ENCODE data around the gene CYP4A22. TPM values are rescaled to one million over a fixed set of nuclear protein-coding genes. Genes with fewer than 3 reads are reported as not detected.

CYP4A22 gene
- total RNA-seq, 1 donor from 2014 or later: not detected

DNA sequence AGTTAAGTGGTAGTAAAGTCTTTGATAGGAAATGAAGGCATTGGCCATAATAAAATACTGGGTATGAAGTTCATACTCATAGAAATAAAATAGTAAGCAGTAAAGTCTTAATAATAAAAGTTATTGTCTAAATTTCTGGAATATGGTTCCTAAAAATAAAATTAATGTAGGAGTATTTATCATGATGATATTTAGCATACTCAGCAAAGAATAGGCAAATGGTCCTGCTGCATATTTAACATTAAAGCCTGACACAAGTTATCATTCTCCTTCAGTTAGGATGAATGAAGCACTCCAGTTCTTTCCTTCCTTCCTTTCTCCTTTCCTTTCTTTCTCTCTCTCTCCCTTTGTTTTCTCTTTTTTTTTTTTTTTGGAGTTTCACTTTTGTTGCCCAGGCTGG lies 27.3 kb downstream of the CYP4A22 start:
- no peaks in the 10 kb centered on the region for H3K9me3 Mint-ChIP-seq
- no peak overlapping the region for H3K27ac Mint-ChIP-seq
- no peaks in the 10 kb centered on the region for H3K36me3 Mint-ChIP-seq (ENCODE audit: low read depth)
- no peak for DNase-seq (ENCODE audit: low spot score)
- no peak overlapping the region for H3K4me3 Mint-ChIP-seq
- no peaks in the 10 kb centered on the region for H3K4me1 Mint-ChIP-seq (ENCODE audit: low read depth)
- intact Hi-C loops (cut with micrococcal nuclease): no loop called here
- H3K27me3 Mint-ChIP-seq (ENCODE audit: insufficient read depth): peaks cover 14% of the 10 kb centered on the region

DNA sequence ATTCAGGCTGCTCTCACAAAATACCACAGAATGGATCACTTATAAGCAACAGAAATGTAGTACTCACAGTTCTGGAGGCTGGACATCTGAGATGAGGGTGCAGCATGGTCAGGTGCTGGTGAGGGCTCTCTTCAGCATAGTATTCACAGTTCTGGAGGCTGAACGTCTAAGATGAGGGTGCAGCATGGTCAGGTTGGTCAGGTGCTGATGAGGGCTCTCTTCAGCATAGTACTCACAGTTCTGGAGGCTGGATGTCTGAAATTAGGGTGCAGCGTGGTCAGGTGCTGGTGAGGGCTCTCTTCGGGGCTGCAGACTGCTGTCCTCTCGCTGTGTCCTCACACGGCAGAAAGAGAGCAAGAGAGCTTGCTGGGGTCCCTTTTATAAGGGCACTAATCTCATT lies 35.5 kb downstream of the CYP4A22 start:
- DNase-seq (ENCODE audit: low spot score): no peak
- Mint-ChIP-seq H3K27me3 (ENCODE audit: insufficient read depth) (peaks cover 13% of the 10 kb centered on the region), H3K4me1 (ENCODE audit: low read depth) (no peaks in the 10 kb centered on the region), H3K9me3 (no peaks in the 10 kb centered on the region), H3K4me3 (no peak overlapping the region), H3K36me3 (ENCODE audit: low read depth) (no peaks in the 10 kb centered on the region), H3K27ac (no peak overlapping the region)
- intact Hi-C loops (cut with micrococcal nuclease): loop anchor here (5.0 kb wide), 1 partner anchor 295 kb away; no protein-coding TSS in a partner anchor

DNA sequence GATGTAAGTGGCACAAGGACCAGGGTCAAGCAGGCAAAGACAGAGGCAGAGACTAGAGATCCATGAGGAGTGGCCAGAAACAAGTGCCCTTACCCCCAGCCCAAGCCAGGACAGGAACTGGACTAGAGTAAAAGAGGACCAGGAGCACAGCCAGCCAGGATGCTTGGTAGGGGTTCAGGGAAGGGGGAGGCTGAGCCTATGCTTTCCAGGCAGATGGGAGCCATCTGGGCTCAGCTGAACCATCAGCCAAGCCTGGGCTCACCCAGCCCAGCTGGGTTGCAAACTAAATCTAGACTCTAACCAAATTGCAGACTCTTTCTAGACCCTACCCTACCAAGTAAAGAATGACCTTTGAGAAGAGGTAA lies 37.4 kb downstream of the CYP4A22 start:
- H3K9me3 Mint-ChIP-seq: no peaks in the 10 kb centered on the region
- DNase-seq (ENCODE audit: low spot score): no peak
- H3K4me3 Mint-ChIP-seq: no peak overlapping the region
- peaks cover 11% of the 10 kb centered on the region for H3K4me1 Mint-ChIP-seq (ENCODE audit: low read depth)
- no peaks in the 10 kb centered on the region for H3K36me3 Mint-ChIP-seq (ENCODE audit: low read depth)
- peaks cover 15% of the 10 kb centered on the region for H3K27me3 Mint-ChIP-seq (ENCODE audit: insufficient read depth)
- intact Hi-C loops (cut with micrococcal nuclease): loop anchor here (5.0 kb wide), 1 partner anchor 297 kb away; no protein-coding TSS in a partner anchor
- no peak overlapping the region for H3K27ac Mint-ChIP-seq

DNA sequence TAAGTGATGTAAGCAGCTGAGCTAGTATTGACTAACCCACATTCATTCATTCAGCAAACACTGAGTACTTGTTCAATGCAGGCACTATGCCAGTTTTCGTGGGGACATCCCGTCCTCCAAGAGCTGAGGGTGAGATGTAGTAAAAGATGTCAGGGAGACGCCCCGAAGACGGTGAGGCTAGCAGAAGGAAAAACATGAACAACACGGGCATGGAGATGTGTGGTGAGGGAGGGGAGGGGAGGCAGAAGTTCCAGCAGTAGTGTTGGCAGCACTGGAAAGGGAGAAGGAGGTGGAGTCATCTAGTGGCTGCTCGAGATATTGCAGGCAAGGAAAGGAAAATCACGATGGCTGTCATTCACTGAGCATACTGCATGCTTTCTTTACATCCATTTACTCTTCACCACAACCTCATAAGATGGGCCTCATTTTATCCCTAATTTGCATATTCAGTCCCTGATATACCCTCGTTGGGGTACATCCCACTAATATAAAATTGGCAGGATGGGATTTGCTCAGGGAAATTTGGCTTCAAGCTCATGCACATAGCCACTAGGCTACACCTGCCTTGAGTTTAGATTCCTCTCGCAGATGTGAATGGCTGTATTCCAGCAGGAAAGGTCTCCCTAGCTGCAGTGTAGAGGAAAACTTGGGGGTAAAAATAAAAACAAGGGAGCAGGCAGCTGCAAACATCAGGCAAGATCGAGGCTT lies 38.1 kb downstream of the CYP4A22 start:
- Mint-ChIP-seq H3K4me1 (ENCODE audit: low read depth) (peaks cover 13% of the 10 kb centered on the region), H3K36me3 (ENCODE audit: low read depth) (no peaks in the 10 kb centered on the region)

GRCh38 chr1:47178020-47178419 lies 40.8 kb downstream of the CYP4A22 start:
- H3K9me3 Mint-ChIP-seq: no peaks in the 10 kb centered on the region
- peaks cover 23% of the 10 kb centered on the region for H3K27me3 Mint-ChIP-seq (ENCODE audit: insufficient read depth)
- intact Hi-C loops (cut with micrococcal nuclease): no loop called here
- no peak overlapping the region for H3K27ac Mint-ChIP-seq
- no peak for DNase-seq (ENCODE audit: low spot score)
- peaks cover 13% of the 10 kb centered on the region for H3K4me1 Mint-ChIP-seq (ENCODE audit: low read depth)
- no peak overlapping the region for H3K4me3 Mint-ChIP-seq
- no peaks in the 10 kb centered on the region for H3K36me3 Mint-ChIP-seq (ENCODE audit: low read depth)

More for the DNA sequence above, 38.1 kb downstream of the CYP4A22 start:
- intact Hi-C loops (cut with micrococcal nuclease): no loop called here
- Mint-ChIP-seq H3K27me3 (ENCODE audit: insufficient read depth) (peaks cover 17% of the 10 kb centered on the region), H3K9me3 (no peaks in the 10 kb centered on the region), H3K4me3 (no peak overlapping the region), H3K27ac (no peak overlapping the region)
- DNase-seq (ENCODE audit: low spot score): peak; percentile 17

GRCh38 chr1:47178654-47179016 lies 41.4 kb downstream of the CYP4A22 start:
- H3K27ac Mint-ChIP-seq: no peak overlapping the region
- no peaks in the 10 kb centered on the region for H3K36me3 Mint-ChIP-seq (ENCODE audit: low read depth)
- DNase-seq (ENCODE audit: low spot score): no peak
- H3K9me3 Mint-ChIP-seq: no peaks in the 10 kb centered on the region
- intact Hi-C loops (cut with micrococcal nuclease): loop anchor here (1.0 kb wide), 3 partner anchors 84 to 258 kb away; no protein-coding TSS in a partner anchor
- peaks cover 13% of the 10 kb centered on the region for H3K4me1 Mint-ChIP-seq (ENCODE audit: low read depth)
- peaks cover 25% of the 10 kb centered on the region for H3K27me3 Mint-ChIP-seq (ENCODE audit: insufficient read depth)
- H3K4me3 Mint-ChIP-seq: peak overlapping the region; percentile 87

GRCh38 chr1:47179017-47179987 lies 42.1 kb downstream of the CYP4A22 start:
- Mint-ChIP-seq H3K27ac (peak overlapping the region; percentile 92), H3K9me3 (no peaks in the 10 kb centered on the region), H3K27me3 (ENCODE audit: insufficient read depth) (peaks cover 22% of the 10 kb centered on the region), H3K36me3 (ENCODE audit: low read depth) (no peaks in the 10 kb centered on the region), H3K4me1 (ENCODE audit: low read depth) (peaks cover 13% of the 10 kb centered on the region), H3K4me3 (peak overlapping the region; percentile 87)
- peak; percentile 74 for DNase-seq (ENCODE audit: low spot score)
- intact Hi-C loops (cut with micrococcal nuclease): loop anchor here (1.0 kb wide), 3 partner anchors 83 to 257 kb away; no protein-coding TSS in a partner anchor

DNA sequence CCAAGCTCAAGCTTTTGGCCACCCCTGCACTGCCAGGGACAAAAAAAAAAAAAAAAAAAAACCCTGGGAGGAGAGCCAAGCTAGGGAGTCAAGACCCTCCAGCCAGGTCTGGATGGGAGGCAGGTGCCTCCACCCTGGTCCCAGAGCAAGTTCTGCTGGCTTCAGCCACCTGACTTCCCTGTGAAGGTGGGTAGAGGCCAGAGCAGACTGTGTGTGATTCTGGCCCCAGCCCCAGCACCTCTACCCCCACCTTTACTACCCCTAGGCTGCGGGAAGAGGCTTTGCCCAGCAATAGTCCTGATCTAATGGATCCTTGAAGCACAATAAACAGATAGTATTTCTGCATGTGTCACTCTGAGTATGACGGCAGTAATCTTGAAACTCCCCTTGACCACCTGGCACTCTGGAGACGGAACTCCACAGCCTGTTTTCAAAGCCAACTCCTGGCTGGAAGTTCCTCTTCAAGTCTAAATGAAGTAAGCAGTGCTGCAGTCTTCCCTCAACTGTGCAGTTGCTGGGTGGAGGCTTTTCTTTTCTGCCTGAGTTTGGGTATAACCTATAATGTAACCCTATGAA lies 42.8 kb downstream of the CYP4A22 start:
- intact Hi-C loops (cut with micrococcal nuclease): loop anchor here (1.0 kb wide), 3 partner anchors 82 to 256 kb away; no protein-coding TSS in a partner anchor
- H3K4me1 Mint-ChIP-seq (ENCODE audit: low read depth): peaks cover 13% of the 10 kb centered on the region
- DNase-seq (ENCODE audit: low spot score): no peak
- H3K4me3 Mint-ChIP-seq: no peak overlapping the region
- H3K36me3 Mint-ChIP-seq (ENCODE audit: low read depth): no peaks in the 10 kb centered on the region
- H3K9me3 Mint-ChIP-seq: no peaks in the 10 kb centered on the region
- peaks cover 23% of the 10 kb centered on the region for H3K27me3 Mint-ChIP-seq (ENCODE audit: insufficient read depth)
- H3K27ac Mint-ChIP-seq: no peak overlapping the region

GRCh38 chr1:47180603-47181094 lies 43.4 kb downstream of the CYP4A22 start:
- peaks cover 13% of the 10 kb centered on the region for H3K4me1 Mint-ChIP-seq (ENCODE audit: low read depth)
- no peaks in the 10 kb centered on the region for H3K36me3 Mint-ChIP-seq (ENCODE audit: low read depth)
- H3K27ac Mint-ChIP-seq: no peak overlapping the region
- DNase-seq (ENCODE audit: low spot score): no peak
- H3K9me3 Mint-ChIP-seq: no peaks in the 10 kb centered on the region
- H3K4me3 Mint-ChIP-seq: no peak overlapping the region
- intact Hi-C loops (cut with micrococcal nuclease): no loop called here
- peaks cover 20% of the 10 kb centered on the region for H3K27me3 Mint-ChIP-seq (ENCODE audit: insufficient read depth)

GRCh38 chr1:47181095-47181954 lies 44.1 kb downstream of the CYP4A22 start:
- no peak for DNase-seq (ENCODE audit: low spot score)
- Mint-ChIP-seq H3K27me3 (ENCODE audit: insufficient read depth) (peaks cover 20% of the 10 kb centered on the region), H3K4me1 (ENCODE audit: low read depth) (peaks cover 13% of the 10 kb centered on the region), H3K27ac (no peak overlapping the region), H3K4me3 (no peak overlapping the region), H3K9me3 (no peaks in the 10 kb centered on the region), H3K36me3 (ENCODE audit: low read depth) (no peaks in the 10 kb centered on the region)
- intact Hi-C loops (cut with micrococcal nuclease): no loop called here

GRCh38 chr1:47181955-47182675 lies 44.9 kb downstream of the CYP4A22 start:
- Mint-ChIP-seq H3K27ac (no peak overlapping the region), H3K27me3 (ENCODE audit: insufficient read depth) (peaks cover 20% of the 10 kb centered on the region), H3K36me3 (ENCODE audit: low read depth) (no peaks in the 10 kb centered on the region), H3K4me3 (no peak overlapping the region), H3K4me1 (ENCODE audit: low read depth) (peaks cover 13% of the 10 kb centered on the region), H3K9me3 (no peaks in the 10 kb centered on the region)
- intact Hi-C loops (cut with micrococcal nuclease): no loop called here
- DNase-seq (ENCODE audit: low spot score): no peak
